Measurements from ENCODE around the gene PRLR. TPM values are rescaled to one million over a fixed set of nuclear protein-coding genes. Genes with fewer than 3 reads are reported as not detected.

PRLR gene
- total RNA-seq, 1 donor: under 0.01 TPM

GRCh38 chr5:35091704-35092103 lies 138.6 kb downstream of the PRLR start:
- DNase-seq (ENCODE audit: low read depth in 2 of 3, low spot score in 2 of 3): no peak

GRCh38 chr5:35089334-35090314 lies 140.7 kb downstream of the PRLR start:
- peak; percentile 18 to 65 (median 25) for DNase-seq (ENCODE audit: low read depth in 2 of 3, low spot score in 2 of 3)

GRCh38 chr5:35087991-35088390 lies 142.3 kb downstream of the PRLR start:
- DNase-seq (ENCODE audit: low read depth in 2 of 3, low spot score in 2 of 3): no peak

- DNase-seq (ENCODE audit: low read depth in 2 of 3, low spot score in 2 of 3): no peak
Measured at GRCh38 chr5:35083150-35083549, 147.1 kb downstream of the PRLR start.

- no peak for DNase-seq (ENCODE audit: low read depth in 2 of 3, low spot score in 2 of 3)
Measured at GRCh38 chr5:35082530-35082929, 147.8 kb downstream of the PRLR start.

- no peak for DNase-seq (ENCODE audit: low read depth in 2 of 3, low spot score in 2 of 3)
Measured at GRCh38 chr5:35081134-35081533, 149.2 kb downstream of the PRLR start.

- no peak for DNase-seq (ENCODE audit: low read depth in 2 of 3, low spot score in 2 of 3)
Measured at GRCh38 chr5:35073160-35073559, 157.1 kb downstream of the PRLR start.

GRCh38 chr5:35069188-35069587 lies 161.1 kb downstream of the PRLR start:
- DNase-seq (ENCODE audit: low read depth in 2 of 3, low spot score in 2 of 3): no peak

GRCh38 chr5:35067985-35068384 lies 162.3 kb downstream of the PRLR start:
- DNase-seq (ENCODE audit: low read depth in 2 of 3, low spot score in 2 of 3): no peak

GRCh38 chr5:35066260-35066795 lies 164.0 kb downstream of the PRLR start:
- DNase-seq (ENCODE audit: low read depth in 2 of 3, low spot score in 2 of 3): no peak

- no peak for DNase-seq (ENCODE audit: low read depth in 2 of 3, low spot score in 2 of 3)
Measured at GRCh38 chr5:35063414-35063813, 166.9 kb downstream of the PRLR start.

GRCh38 chr5:35061211-35061770 lies 169.0 kb downstream of the PRLR start:
- DNase-seq (ENCODE audit: low read depth in 2 of 3, low spot score in 2 of 3): no peak

GRCh38 chr5:35060236-35060635 lies 170.1 kb downstream of the PRLR start:
- DNase-seq (ENCODE audit: low read depth in 2 of 3, low spot score in 2 of 3): no peak

GRCh38 chr5:35059251-35059650 lies 171.0 kb downstream of the PRLR start:
- no peak for DNase-seq (ENCODE audit: low read depth in 2 of 3, low spot score in 2 of 3)

GRCh38 chr5:35058374-35058788 lies 171.9 kb downstream of the PRLR start:
- no peak for DNase-seq (ENCODE audit: low read depth in 2 of 3, low spot score in 2 of 3)

GRCh38 chr5:35056686-35057085 lies 173.6 kb downstream of the PRLR start:
- no peak for DNase-seq (ENCODE audit: low read depth in 2 of 3, low spot score in 2 of 3)

GRCh38 chr5:35052838-35053237 lies 177.4 kb downstream of the PRLR start:
- no peak for DNase-seq (ENCODE audit: low read depth in 2 of 3, low spot score in 2 of 3)

GRCh38 chr5:35050541-35051126 lies 179.7 kb downstream of the PRLR start:
- DNase-seq (ENCODE audit: low read depth in 2 of 3, low spot score in 2 of 3): no peak

GRCh38 chr5:35048910-35049309 lies 181.4 kb downstream of the PRLR start:
- DNase-seq (ENCODE audit: low read depth in 2 of 3, low spot score in 2 of 3): no peak

GRCh38 chr5:35047785-35048404 lies 182.4 kb downstream of the PRLR start, which contains the start of gene AGXT2:
TSS of gene AGXT2 (minus strand) at chr5:35047949. CDS start at chr5:35047892, 57 bp downstream.
- no peak for DNase-seq (ENCODE audit: low read depth in 2 of 3, low spot score in 2 of 3)

GRCh38 chr5:35046774-35047173 lies 183.5 kb downstream of the PRLR start:
- DNase-seq (ENCODE audit: low read depth in 2 of 3, low spot score in 2 of 3): no peak

All from hematopoietic multipotent progenitor cell (in vitro differentiated cells).